Heart left ventricle (tissue), 13 donors: ENCODE results near the gene RASGEF1C.

Experiments used
- CTCF ChIP-seq, 12 donors: fragments of 200-600 bp; sonication (generic) in 4 of 12; IDR thresholded peaks; one replicate each; pipeline versions ENCODE4 v1.5.0 to v1.8.0; 2018 to 2022; ENCODE audit warnings: antibody characterized with exemption in 12 of 12, mild to moderate bottlenecking in 5 of 12
- POLR2A ChIP-seq, 2 donors: fragments of 450-650 bp; IDR thresholded peaks; one replicate each; pipeline ENCODE4 v1.6.1; 2017; ENCODE audit warnings: antibody characterized with exemption in 2 of 2, mild to moderate bottlenecking in 2 of 2, moderate library complexity in 2 of 2
- donor health status: ischemic (EF 13 %, LVEDD 7.1; RV severe dilation, severe dysfunction).
- donor health status: DM: no; HTN: yes; CAD: no.
- donor health status: DM: no; HTN: no; CAD: no.
- donor health status: ischemic (EF 25% LVEDD 6.9; RV normal size, moderate dysfunction).
- donor health status: ischemic (EF 25% LVEDD 5.7; RV mildly dilated, moderate dysfunction).
- donor health status: ischemic (EF 35%, LVEDD 5.7; RV mildly dilated, moderate dysfunction).
- donor health status: nonischemic (EF 11% LVEDD 7.7; RV severe dilation, severe dysfunction).
- donor health status: DM: yes; HTN: yes; CAD: no.
- donor health status: PGD.
- donor health status: ischemic (EF 29% LVEDD 5.4; RV normal size, mild dysfunction).
- donor health status: nonischemic (EF 23%, LVEDD 6.1; RV moderate dilation, normal function).

DNA sequence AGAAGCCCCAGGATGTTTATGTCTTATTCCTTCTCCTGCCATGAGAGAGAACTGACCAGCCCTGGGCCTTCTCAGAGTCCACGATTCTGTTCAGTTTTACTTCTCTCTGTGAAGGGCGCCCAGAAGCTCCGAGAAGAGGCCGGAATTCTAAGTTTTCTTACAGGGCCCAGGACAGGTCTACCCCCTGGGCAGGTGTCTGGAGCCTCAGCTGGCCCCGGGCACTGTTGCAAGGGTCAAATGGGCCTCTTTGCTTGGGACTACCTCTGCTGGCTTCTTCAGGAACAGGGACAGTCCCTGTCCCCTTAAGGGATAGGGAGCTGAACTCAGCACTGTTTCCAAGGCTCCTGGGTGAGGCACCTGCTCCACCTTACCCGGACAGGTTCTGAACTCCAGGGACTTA is 55.0 kb downstream of the RASGEF1C start:
- TF ChIP-seq CTCF (IDR thresholded peaks at IDR 0.05) = no peak
- no peak for TF ChIP-seq POLR2A (IDR thresholded peaks at IDR 0.05)
